ENCODE measurements around the gene SMPD3. TPM values are rescaled to one million over a fixed set of nuclear protein-coding genes. Genes with fewer than 3 reads are reported as not detected.

Gene SMPD3
- total RNA-seq, 1 experiment from 2014 or later, result 0.42 TPM

DNA sequence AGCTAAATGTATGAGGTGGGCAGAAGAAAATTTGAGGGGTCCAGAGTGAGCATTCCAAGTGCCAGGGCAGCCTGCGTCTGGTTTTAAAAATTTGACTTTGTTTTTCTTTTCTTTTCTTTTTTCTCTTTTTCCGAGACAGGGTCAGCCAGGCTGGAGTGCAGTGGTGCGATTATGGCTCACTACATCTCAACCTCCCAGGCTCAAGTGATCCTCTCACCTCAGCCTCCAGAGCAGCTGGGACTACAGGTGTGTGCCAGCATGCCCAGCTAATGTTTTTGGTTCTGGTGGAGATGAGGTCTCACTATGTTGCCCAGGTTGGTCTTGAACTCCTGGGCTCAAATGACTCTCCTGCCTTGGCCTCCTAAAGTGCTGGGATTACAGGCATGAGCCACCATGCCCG, 15.6 kb downstream of the SMPD3 start:
- no peak overlapping the region for H3K4me3 ChIP-seq (ENCODE audit: insufficient read depth, low read depth, low read length)
- H3K36me3 ChIP-seq (replicated peaks; ENCODE audit: control insufficient read depth, insufficient read depth, low read length), result no peaks in the 10 kb centered on the region
- no peaks in the 10 kb centered on the region for H3K27me3 ChIP-seq (ENCODE audit: control insufficient read depth, insufficient read depth, low read length)
- no peak for DNase-seq

DNA sequence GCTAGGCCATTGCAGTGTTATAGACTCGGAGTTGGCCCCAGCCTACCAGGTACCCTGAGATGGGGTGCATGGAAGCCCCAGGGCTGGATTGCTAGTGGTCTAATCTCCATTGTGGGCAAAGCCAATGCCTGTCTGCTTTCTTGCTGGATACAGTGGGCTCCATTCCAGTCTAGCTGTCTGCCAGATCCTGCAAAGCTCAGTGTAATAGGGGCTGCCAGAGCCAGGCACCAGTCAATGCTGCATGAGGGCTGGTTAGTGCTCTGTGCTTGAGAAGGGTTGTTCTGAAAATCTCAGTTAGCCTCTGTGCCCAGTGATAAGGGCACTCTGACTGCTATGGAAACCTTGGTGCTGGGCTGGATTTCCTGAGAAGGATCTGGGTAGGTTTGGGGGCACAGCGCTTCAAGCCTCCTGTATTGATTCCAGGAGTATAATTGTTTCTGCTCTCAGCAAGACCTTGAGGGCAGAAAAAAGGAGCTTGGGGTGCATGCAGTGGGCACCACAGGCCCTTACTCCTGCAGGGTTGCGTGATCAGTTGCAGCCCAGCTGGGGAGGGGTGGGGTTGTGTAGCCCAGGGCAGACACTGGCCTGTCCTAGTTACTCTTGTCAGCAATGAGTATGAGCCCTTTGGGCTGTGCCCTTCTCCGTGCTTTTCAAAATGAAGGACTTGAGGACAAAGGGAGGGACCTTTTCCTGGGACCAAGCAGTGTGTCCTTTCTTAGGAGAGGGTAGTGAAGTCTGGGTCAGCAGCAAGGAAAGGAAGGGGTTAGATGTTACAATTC, 19.0 kb downstream of the SMPD3 start:
- no peak for DNase-seq
- no peak overlapping the region for H3K4me3 ChIP-seq (ENCODE audit: insufficient read depth, low read depth, low read length)
- H3K36me3 ChIP-seq (replicated peaks; ENCODE audit: control insufficient read depth, insufficient read depth, low read length), result no peaks in the 10 kb centered on the region
- H3K27me3 ChIP-seq (ENCODE audit: control insufficient read depth, insufficient read depth, low read length), result no peaks in the 10 kb centered on the region

DNA sequence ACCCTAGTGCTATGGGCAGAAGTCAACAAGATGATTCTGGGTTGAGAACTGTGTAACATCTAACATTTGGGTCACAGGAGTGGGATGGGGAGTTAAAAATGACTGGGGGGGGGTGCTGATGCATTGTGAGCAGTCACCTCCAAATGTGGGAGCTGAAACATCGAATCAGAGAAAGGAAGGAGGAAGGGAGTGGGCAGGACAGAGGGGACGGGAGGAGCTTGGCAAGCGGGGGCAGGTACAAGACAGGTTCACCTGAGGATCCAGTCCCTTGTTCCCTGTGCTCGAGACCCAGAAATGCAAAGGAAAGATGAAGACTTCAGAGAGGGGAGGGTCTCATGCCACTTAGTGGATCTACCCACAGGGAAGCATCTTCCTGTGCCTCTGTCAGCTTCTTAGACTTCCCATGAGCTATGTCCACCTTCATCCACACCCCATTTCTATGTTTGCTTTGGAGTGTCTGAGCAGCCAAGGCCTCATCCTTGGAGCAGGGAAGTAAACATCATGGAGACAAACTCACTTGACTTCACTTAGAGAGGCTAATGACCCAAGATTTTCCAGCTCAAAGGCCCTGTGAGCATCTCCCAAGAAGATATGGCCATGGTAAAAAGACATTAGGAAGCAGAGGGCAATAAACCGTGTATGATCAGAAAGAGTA, 20.5 kb downstream of the SMPD3 start:
- DNase-seq, result no peak
- Histone ChIP-seq H3K27me3 (ENCODE audit: control insufficient read depth, insufficient read depth, low read length) (no peaks in the 10 kb centered on the region), H3K36me3 (replicated peaks; ENCODE audit: control insufficient read depth, insufficient read depth, low read length) (no peaks in the 10 kb centered on the region), H3K4me3 (ENCODE audit: insufficient read depth, low read depth, low read length) (no peak overlapping the region)

DNA sequence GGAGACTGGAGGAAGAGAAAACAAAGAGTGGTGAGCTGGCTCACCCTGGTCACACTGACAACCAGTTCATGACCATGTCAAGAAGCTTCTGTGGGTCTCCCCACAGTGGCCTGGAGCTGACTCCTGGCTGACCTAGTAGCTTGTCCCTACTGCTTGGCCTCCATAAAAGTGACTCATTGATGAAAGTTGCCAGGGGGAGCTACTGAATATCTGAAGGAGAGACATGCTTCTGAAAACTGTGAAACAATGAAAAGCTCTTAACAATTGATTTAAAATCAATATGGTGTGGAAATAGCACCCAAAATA, 22.0 kb downstream of the SMPD3 start:
- Histone ChIP-seq H3K27me3 (ENCODE audit: control insufficient read depth, insufficient read depth, low read length) (no peaks in the 10 kb centered on the region), H3K36me3 (replicated peaks; ENCODE audit: control insufficient read depth, insufficient read depth, low read length) (no peaks in the 10 kb centered on the region), H3K4me3 (ENCODE audit: insufficient read depth, low read depth, low read length) (no peak overlapping the region)
- no peak for DNase-seq

DNA sequence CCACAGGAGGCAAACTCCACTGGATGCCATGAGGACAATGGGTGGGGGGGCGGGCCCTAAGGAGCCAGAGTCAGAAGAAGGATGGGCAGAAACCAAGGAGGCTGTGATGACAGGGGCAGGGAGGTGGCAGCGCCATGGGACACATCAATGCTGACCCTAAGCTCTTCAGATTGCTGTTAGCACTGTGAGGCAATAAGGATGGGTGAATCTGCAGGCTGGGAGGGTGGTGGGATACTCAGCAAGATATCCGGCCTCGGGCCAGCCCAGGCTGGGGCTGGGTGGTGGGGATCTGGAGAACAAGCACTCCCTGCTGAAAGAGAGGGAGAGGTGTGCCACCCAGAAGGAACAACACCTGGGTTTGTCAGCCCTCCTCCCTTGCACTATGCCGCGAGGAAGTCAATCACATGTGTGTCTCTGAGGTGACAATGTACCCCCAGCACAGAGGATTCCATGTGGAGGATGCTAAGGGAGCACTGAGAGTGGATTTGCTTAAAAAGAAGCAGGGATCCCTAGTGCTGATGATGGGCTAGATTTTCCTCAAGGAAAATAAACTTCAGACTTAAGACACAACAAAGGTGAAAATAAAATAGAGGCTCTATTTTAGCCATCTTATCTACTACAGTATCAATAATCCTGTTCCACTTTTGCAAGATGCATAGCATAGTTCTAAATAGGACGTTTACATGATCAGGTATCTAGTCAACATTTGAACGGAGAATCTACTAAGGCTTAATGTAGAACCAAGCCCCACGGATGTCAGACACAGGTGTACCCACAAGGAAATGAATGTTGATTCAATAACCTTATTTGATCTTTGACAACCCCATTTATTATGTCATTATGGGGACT, 22.6 kb downstream of the SMPD3 start:
- Histone ChIP-seq H3K36me3 (replicated peaks; ENCODE audit: control insufficient read depth, insufficient read depth, low read length) (no peaks in the 10 kb centered on the region), H3K4me3 (ENCODE audit: insufficient read depth, low read depth, low read length) (no peak overlapping the region), H3K27me3 (ENCODE audit: control insufficient read depth, insufficient read depth, low read length) (no peaks in the 10 kb centered on the region)
- DNase-seq, result no peak

DNA sequence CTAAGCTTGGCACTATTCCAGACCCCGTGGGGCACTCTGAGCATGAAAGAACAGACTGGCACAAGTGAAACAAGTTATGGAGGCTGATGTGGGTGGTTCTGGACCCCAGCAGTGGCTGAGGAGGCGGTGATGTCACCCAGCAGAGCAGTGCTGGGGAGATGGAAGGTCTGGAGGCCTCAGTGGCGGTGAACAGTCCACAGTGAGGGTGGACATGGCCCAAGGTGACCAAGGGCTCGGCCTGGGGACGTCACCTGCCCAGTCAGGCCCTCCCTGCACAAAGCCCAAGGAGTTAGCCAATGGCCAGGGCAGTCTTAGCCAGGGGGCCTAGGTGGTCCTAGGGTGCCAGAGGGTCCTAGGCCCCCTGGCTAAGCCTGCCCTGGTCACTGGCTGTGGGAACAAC, 24.5 kb downstream of the SMPD3 start:
- no peak for DNase-seq
- H3K4me3 ChIP-seq (ENCODE audit: insufficient read depth, low read depth, low read length), result no peak overlapping the region
- H3K27me3 ChIP-seq (ENCODE audit: control insufficient read depth, insufficient read depth, low read length), result no peaks in the 10 kb centered on the region
- no peaks in the 10 kb centered on the region for H3K36me3 ChIP-seq (replicated peaks; ENCODE audit: control insufficient read depth, insufficient read depth, low read length)

DNA sequence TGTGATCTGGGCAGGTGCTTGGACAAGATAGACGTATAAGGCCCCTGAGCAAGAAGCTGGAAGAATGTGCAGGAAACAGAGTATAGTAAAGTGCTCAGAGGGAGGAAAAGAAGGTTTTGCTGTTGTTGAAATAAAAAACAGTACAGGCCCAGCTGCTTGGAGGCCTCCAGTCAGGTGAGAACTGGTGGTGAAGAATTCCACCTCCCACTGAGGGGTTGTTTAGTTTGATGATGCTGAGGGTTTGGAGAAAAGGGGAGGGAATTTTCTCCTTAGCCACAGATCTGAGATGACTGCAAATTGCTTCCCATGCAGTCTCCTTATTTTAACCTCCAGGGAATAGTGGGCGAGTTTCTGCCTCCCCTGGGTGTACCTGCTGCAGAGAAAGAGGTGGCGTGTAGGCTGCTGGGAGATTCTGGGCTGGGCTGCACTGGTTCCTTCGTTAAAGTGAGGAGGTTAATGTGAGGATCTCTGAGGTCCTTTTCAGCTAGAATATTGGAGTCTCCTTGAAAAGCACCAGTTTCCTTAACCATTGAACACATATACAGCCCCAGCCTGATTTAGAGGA, 25.8 kb downstream of the SMPD3 start:
- Histone ChIP-seq H3K36me3 (replicated peaks; ENCODE audit: control insufficient read depth, insufficient read depth, low read length) (no peaks in the 10 kb centered on the region), H3K4me3 (ENCODE audit: insufficient read depth, low read depth, low read length) (no peak overlapping the region), H3K27me3 (ENCODE audit: control insufficient read depth, insufficient read depth, low read length) (no peaks in the 10 kb centered on the region)
- no peak for DNase-seq

DNA sequence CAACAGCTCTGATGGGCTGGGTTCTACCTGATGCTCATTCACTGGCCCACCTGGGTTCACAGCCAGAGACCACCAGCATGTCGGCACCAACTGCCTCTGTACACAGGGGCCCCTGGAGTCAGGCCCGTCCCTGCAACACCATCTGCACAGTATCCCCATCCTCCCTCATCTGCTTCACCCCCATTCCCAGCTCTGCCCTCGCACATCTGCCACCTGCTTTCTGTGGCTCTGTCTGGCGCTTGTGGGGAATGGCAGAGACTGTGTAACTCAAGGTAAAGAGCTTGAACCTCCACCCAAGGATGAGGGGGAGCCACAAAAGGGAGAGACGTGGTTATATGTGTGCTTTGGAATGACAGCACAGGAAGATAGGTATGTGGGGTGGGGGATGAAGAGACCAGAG, 27.2 kb downstream of the SMPD3 start:
- no peak overlapping the region for H3K4me3 ChIP-seq (ENCODE audit: insufficient read depth, low read depth, low read length)
- no peaks in the 10 kb centered on the region for H3K36me3 ChIP-seq (replicated peaks; ENCODE audit: control insufficient read depth, insufficient read depth, low read length)
- DNase-seq, result no peak
- H3K27me3 ChIP-seq (ENCODE audit: control insufficient read depth, insufficient read depth, low read length), result no peaks in the 10 kb centered on the region

DNA sequence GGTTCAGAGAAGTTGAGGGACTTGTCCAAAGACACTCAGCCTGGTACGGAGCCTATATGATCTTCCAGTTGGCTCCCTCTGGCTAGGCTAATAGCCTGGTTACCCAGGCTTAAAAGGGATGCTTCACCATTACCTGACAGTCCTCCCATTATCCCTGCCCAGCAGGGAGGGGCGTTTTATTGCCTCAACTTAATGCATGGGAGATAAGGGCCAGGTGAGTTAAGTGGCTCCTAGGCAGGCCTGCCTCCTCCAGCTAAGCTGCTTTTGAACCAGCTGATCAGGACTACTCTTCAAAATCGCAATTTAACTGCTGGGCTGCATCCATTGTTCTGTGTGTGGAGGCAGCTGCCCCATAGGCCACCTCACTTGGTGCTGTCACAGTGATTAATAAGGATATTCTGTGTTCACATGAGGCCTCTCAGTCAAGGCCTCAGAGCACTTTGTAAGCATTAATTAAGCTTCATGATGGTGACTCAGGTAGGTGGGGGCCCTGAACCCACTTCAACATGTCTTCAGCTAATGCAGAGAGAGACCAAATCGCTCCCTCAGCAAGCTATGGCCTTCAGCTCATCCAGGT, 27.9 kb downstream of the SMPD3 start:
- DNase-seq, result no peak

DNA sequence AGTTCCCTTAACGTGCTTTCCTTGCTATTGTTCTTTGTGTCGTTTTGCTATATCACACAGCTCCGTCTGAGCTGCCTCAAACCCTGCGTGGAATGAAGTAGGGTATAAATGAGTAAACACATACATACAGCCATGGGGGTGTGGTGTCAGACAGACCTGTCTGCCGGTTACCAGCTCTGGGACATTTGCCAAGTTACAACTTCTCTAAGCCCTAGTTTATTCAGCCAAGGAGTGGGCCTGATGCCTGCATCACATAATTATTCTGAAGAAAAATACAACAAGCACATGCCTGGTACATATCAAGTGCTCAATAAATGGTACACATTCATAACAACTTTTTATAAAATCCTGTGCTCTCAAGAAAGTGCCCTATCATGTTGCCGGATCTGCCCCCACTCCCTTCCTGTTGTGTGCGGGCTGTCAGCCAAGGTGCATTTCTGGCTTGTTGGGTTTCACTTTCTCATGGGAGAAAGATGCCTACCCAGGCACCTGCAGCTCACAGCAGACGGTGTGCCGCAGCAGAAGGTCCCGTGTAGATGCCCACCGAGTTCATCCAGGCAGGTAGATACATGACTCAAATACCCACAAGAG, 30.5 kb downstream of the SMPD3 start:
- Histone ChIP-seq H3K36me3 (replicated peaks; ENCODE audit: control insufficient read depth, insufficient read depth, low read length) (no peaks in the 10 kb centered on the region), H3K4me3 (ENCODE audit: insufficient read depth, low read depth, low read length) (no peak overlapping the region), H3K27me3 (ENCODE audit: control insufficient read depth, insufficient read depth, low read length) (no peaks in the 10 kb centered on the region)
- no peak for DNase-seq

More for the DNA sequence above, 27.9 kb downstream of the SMPD3 start:
- Histone ChIP-seq H3K4me3 (ENCODE audit: insufficient read depth, low read depth, low read length) (no peak overlapping the region), H3K27me3 (ENCODE audit: control insufficient read depth, insufficient read depth, low read length) (no peaks in the 10 kb centered on the region), H3K36me3 (replicated peaks; ENCODE audit: control insufficient read depth, insufficient read depth, low read length) (no peaks in the 10 kb centered on the region)

DNA sequence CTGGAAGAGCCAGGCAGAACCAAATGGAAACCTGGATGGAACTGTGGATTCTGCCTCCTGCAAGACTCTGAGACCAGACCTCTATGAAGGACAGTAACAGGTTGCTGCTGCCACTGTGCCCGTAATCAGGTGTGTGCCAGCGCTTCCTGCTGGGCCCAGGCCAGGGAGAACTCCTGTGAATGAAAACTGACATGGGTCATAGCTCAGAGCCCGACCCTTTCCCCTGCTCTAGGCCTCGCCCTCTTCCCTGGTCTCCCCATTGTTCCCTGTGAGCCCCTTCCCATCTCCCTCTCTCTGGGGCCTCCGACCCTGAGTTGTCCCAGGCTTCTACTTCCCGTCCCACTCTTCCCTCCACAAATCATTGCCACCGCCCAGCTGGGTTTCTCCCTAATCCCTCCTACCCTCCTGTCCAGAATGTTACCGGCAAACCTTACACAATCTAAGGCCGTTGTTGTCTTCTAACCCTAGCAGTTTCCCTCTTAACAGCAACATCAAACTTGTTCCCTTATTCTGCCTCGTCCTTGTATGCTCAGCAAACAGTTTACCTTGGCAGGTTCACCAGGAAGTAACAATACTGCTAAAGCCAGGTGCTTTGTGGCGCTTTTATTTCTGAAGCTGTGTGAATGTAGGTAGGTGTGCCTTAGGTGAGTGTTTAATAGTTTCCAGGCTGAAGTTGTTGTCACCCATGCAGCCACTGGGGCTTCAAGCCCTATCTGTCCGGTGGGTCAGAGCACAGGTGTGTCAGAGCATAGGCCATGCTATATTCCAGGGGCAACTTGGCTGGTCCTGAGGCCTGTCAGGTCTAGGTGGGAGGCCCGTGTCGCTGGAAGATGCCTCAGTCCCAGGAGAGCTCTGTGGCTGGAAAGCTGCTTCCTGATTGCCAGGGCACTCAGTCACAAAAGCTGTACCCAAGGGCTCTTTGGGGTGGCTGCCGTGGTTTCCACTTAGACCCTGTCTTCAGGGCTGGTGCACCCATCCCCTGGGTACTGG, 32.0 kb downstream of the SMPD3 start:
- Histone ChIP-seq H3K27me3 (ENCODE audit: control insufficient read depth, insufficient read depth, low read length) (peaks cover 2% of the 10 kb centered on the region; the same call in 1 of the 2 replicates), H3K4me3 (ENCODE audit: insufficient read depth, low read depth, low read length) (no peak overlapping the region), H3K36me3 (replicated peaks; ENCODE audit: control insufficient read depth, insufficient read depth, low read length) (no peaks in the 10 kb centered on the region)
- no peak for DNase-seq

DNA sequence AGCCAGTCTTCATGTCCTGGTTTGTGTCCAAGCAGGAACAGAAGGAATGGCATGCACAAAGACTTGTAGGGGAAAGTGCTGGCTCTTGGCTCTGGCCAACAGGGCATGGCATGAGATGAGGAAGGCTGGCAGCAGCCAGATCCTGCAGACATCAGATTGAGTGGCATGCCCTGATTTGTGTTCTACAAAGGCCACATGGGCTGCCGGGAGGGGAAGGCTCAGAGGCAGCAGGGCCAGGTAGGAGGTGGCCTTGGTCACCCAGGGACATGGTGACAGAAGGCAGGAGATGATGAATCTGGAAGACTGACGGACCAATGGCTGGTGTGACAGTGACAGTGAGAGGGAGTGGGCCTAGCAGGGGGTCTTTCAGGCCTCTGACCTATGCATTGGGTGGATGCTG, 33.7 kb downstream of the SMPD3 start:
- H3K27me3 ChIP-seq (ENCODE audit: control insufficient read depth, insufficient read depth, low read length), result peaks cover 2% of the 10 kb centered on the region; the same call in 1 of the 2 replicates
- H3K4me3 ChIP-seq (ENCODE audit: insufficient read depth, low read depth, low read length), result no peak overlapping the region
- no peak for DNase-seq
- no peaks in the 10 kb centered on the region for H3K36me3 ChIP-seq (replicated peaks; ENCODE audit: control insufficient read depth, insufficient read depth, low read length)

DNA sequence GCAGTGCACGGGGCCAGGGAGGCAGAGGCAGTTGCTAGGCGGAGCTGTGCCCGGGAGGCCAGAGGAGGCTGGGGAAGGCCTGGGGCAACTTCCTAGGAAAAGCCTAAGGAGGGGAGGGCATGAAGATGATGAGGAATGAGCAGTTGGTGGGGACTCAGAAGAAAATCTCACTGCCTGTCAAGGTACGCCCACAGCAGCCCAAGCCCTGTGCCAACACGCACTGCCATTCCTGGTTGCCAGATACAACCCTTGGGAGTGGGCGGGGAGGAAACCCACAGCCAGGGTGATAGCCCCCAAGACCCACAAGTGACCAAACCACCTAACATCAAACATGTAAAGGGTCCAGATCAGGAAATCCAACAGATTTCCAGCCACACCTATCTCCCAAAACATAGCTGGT, 36.2 kb downstream of the SMPD3 start:
- peaks cover 2% of the 10 kb centered on the region; the same call in 1 of the 2 replicates for H3K27me3 ChIP-seq (ENCODE audit: control insufficient read depth, insufficient read depth, low read length)
- H3K36me3 ChIP-seq (replicated peaks; ENCODE audit: control insufficient read depth, insufficient read depth, low read length), result no peaks in the 10 kb centered on the region
- no peak for DNase-seq
- H3K4me3 ChIP-seq (ENCODE audit: insufficient read depth, low read depth, low read length), result no peak overlapping the region
